ENCODE data around the gene RS1.

The RS1 gene

DNA sequence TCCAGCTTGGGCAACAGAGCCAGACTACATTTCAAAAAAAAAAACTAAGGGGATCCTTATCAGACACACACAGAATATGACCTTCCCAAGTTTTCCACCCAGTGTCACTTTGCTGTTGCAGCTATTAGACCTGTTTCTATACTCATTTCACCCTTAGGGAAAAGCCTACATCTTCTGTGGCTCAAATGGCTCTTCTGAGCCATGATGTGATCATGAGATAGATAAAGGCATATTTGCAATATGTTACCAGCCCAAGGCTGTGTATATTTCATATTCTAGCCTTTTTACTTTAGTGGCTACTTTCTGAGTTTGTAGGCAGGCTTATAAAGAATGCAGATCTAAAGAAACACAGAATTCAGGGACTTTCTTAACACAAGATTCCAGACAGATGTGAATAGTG lies 19.3 kb downstream of the RS1 start (continued):
- TF ChIP-seq, protein P1, sequence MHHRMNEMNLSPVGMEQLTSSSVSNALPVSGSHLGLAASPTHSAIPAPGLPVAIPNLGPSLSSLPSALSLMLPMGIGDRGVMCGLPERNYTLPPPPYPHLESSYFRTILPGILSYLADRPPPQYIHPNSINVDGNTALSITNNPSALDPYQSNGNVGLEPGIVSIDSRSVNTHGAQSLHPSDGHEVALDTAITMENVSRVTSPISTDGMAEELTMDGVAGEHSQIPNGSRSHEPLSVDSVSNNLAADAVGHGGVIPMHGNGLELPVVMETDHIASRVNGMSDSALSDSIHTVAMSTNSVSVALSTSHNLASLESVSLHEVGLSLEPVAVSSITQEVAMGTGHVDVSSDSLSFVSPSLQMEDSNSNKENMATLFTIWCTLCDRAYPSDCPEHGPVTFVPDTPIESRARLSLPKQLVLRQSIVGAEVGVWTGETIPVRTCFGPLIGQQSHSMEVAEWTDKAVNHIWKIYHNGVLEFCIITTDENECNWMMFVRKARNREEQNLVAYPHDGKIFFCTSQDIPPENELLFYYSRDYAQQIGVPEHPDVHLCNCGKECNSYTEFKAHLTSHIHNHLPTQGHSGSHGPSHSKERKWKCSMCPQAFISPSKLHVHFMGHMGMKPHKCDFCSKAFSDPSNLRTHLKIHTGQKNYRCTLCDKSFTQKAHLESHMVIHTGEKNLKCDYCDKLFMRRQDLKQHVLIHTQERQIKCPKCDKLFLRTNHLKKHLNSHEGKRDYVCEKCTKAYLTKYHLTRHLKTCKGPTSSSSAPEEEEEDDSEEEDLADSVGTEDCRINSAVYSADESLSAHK (tag by site-specific recombination; IDR thresholded peaks at IDR 0.05), result no peak
- TF ChIP-seq ZNF544 (tag by site-specific recombination; IDR thresholded peaks at IDR 0.05) (no peak), ZNF404 (tag by site-specific recombination; IDR thresholded peaks at IDR 0.05) (no peak), ZNF155 (tag by site-specific recombination; IDR thresholded peaks at IDR 0.05) (no peak), REPIN1 (tag by site-specific recombination; IDR thresholded peaks at IDR 0.05; ENCODE audit: low read depth) (no peak)

DNA sequence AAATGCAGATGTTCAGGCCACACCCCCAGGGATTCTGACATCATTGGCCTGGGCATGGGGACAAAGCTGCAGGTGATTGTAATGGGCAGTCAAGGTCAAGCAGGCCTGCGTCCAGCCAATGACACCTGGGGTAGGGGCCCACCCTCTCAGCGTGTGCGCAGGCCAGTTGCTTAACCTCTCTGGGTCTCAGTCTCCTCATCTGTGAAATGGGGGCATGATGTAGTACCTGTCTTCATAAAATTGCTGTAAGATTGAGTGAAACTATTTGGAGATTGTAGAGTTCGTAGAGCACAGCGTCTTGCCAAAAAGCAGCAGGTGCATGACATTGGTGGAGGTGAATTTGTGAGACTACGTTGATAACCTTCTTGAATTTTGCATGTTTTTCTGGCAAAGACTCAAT lies 21.2 kb downstream of the RS1 start:
- Histone ChIP-seq H3K9me3 (ENCODE audit: control insufficient read depth, insufficient read depth, low read depth, low read length) (no peaks in the 10 kb centered on the region), H3K27ac (ENCODE audit: extremely low read depth, low read depth, low read length) (no peak overlapping the region), H3K4me1 (ENCODE audit: control insufficient read depth, insufficient read depth, low read length) (peaks cover 3% of the 10 kb centered on the region), H3K36me3 (ENCODE audit: control insufficient read depth in 2 of 2, insufficient read depth in 1 of 2, low read length in 2 of 2) (no peaks in the 10 kb centered on the region), H3K4me3 (ENCODE audit: low read depth, low read length) (no peak overlapping the region)
- ChIA-PET POLR2A (interaction anchor here (0.6 kb wide), 1 partner anchor 39 kb away, joined by 6 read pairs; no protein-coding TSS in a partner anchor), CTCF (interaction anchor here (1.4 kb wide), 1 partner anchor 240 kb away, joined by 4 read pairs; no protein-coding TSS in a partner anchor)
- TF ChIP-seq WT1 (tag by site-specific recombination; IDR thresholded peaks at IDR 0.05) (no peak), SP7 (tag by site-specific recombination; IDR thresholded peaks at IDR 0.05) (no peak), ZNF571 (tag by site-specific recombination; IDR thresholded peaks at IDR 0.05) (no peak), ZNF112 (tag by site-specific recombination; IDR thresholded peaks at IDR 0.05) (no peak), EGR2 (tag by site-specific recombination; IDR thresholded peaks at IDR 0.05; ENCODE audit: low read depth) (no peak)
- TF ChIP-seq, protein P2, sequence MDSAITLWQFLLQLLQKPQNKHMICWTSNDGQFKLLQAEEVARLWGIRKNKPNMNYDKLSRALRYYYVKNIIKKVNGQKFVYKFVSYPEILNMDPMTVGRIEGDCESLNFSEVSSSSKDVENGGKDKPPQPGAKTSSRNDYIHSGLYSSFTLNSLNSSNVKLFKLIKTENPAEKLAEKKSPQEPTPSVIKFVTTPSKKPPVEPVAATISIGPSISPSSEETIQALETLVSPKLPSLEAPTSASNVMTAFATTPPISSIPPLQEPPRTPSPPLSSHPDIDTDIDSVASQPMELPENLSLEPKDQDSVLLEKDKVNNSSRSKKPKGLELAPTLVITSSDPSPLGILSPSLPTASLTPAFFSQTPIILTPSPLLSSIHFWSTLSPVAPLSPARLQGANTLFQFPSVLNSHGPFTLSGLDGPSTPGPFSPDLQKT (IDR thresholded peaks at IDR 0.05; ENCODE audit: borderline replicate concordance, low read depth, low read length), result no peak
- TF ChIP-seq, protein P3, sequence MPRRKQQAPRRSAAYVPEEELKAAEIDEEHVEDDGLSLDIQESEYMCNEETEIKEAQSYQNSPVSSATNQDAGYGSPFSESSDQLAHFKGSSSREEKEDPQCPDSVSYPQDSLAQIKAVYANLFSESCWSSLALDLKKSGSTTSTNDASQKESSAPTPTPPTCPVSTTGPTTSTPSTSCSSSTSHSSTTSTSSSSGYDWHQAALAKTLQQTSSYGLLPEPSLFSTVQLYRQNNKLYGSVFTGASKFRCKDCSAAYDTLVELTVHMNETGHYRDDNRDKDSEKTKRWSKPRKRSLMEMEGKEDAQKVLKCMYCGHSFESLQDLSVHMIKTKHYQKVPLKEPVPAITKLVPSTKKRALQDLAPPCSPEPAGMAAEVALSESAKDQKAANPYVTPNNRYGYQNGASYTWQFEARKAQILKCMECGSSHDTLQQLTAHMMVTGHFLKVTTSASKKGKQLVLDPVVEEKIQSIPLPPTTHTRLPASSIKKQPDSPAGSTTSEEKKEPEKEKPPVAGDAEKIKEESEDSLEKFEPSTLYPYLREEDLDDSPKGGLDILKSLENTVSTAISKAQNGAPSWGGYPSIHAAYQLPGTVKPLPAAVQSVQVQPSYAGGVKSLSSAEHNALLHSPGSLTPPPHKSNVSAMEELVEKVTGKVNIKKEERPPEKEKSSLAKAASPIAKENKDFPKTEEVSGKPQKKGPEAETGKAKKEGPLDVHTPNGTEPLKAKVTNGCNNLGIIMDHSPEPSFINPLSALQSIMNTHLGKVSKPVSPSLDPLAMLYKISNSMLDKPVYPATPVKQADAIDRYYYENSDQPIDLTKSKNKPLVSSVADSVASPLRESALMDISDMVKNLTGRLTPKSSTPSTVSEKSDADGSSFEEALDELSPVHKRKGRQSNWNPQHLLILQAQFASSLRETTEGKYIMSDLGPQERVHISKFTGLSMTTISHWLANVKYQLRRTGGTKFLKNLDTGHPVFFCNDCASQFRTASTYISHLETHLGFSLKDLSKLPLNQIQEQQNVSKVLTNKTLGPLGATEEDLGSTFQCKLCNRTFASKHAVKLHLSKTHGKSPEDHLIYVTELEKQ (tag by site-specific recombination; IDR thresholded peaks at IDR 0.05; ENCODE audit: borderline replicate concordance), result no peak

DNA sequence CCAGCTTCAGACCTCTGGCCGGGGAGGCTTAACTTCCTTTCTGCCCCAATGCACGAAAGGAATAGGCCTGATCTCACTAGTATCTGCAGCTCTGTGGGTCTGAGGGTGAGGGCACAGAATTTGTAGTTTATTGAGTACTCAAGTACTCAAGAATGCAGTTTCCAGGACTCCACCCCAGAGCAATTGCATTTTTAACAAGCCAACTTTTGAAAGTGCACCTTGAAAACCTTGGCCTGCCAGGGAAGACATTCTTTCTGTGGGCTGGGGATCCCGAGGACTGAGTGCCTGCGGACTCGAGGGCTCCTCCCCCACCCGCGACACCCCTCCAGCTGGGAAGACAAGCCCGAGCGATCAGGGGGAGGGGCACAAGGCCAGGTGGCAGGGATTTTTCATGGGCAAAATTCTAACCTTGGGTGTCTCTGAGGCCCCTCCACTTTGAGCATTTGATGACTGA lies 22.4 kb downstream of the RS1 start:
- H3K9me3 ChIP-seq (ENCODE audit: control insufficient read depth, insufficient read depth, low read depth, low read length), result no peaks in the 10 kb centered on the region
- CTCF ChIA-PET, result interaction anchor here (0.6 kb wide), 1 partner anchor 57 kb away, joined by 7 read pairs; no protein-coding TSS in a partner anchor

More for the DNA sequence above, 22.4 kb downstream of the RS1 start:
- H3K27ac ChIP-seq (ENCODE audit: extremely low read depth, low read depth, low read length), result no peak overlapping the region
- TF ChIP-seq ZNF558 (tag by site-specific recombination; IDR thresholded peaks at IDR 0.05) (no peak), KLF1 (tag by site-specific recombination; IDR thresholded peaks at IDR 0.05) (peak; percentile 58)
- TF ChIP-seq, protein P1 (tag by site-specific recombination; IDR thresholded peaks at IDR 0.05), result peak; percentile 85
- POLR2A ChIA-PET, result no interaction called here
- no peaks in the 10 kb centered on the region for H3K4me1 ChIP-seq (ENCODE audit: control insufficient read depth, insufficient read depth, low read length)
- no peaks in the 10 kb centered on the region for H3K36me3 ChIP-seq (ENCODE audit: control insufficient read depth in 2 of 2, insufficient read depth in 1 of 2, low read length in 2 of 2)
- no peak overlapping the region for H3K4me3 ChIP-seq (ENCODE audit: low read depth, low read length)
